ENCODE results near the gene PYCR2. TPM values are rescaled to one million over a fixed set of nuclear protein-coding genes. Genes with fewer than 3 reads are reported as not detected.

The PYCR2 gene
- total RNA-seq, 2 donors from 2014 or later, result 46.6 to 50.2 TPM

DNA sequence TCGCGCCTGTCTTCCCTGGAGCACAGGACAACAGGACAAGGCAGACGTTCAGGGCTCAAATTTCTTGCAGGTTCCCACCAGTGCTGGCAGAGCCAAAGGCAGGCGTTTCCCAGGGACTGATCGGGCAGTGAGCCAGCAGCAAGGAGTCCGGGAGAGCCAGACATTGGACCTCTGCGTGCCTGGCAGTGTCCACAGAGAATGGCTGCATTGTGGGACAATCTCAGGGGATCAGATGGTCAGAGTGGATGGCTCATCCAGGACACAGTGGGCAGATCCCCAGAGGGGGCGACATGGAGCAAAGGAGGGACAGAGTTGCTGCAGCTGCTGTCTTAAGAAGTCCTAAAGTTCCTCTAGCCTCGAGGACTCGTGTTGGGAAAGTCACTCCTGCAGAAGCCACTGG lies 46.5 kb downstream of the PYCR2 start:
- peak overlapping the region; percentile 35 to 51 for H3K27ac ChIP-seq
- DNase-seq (ENCODE audit: low spot score), result no peak
- TF ChIP-seq, protein P1, sequence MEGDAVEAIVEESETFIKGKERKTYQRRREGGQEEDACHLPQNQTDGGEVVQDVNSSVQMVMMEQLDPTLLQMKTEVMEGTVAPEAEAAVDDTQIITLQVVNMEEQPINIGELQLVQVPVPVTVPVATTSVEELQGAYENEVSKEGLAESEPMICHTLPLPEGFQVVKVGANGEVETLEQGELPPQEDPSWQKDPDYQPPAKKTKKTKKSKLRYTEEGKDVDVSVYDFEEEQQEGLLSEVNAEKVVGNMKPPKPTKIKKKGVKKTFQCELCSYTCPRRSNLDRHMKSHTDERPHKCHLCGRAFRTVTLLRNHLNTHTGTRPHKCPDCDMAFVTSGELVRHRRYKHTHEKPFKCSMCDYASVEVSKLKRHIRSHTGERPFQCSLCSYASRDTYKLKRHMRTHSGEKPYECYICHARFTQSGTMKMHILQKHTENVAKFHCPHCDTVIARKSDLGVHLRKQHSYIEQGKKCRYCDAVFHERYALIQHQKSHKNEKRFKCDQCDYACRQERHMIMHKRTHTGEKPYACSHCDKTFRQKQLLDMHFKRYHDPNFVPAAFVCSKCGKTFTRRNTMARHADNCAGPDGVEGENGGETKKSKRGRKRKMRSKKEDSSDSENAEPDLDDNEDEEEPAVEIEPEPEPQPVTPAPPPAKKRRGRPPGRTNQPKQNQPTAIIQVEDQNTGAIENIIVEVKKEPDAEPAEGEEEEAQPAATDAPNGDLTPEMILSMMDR (IDR thresholded peaks at IDR 0.05), result peak; percentile 48

DNA sequence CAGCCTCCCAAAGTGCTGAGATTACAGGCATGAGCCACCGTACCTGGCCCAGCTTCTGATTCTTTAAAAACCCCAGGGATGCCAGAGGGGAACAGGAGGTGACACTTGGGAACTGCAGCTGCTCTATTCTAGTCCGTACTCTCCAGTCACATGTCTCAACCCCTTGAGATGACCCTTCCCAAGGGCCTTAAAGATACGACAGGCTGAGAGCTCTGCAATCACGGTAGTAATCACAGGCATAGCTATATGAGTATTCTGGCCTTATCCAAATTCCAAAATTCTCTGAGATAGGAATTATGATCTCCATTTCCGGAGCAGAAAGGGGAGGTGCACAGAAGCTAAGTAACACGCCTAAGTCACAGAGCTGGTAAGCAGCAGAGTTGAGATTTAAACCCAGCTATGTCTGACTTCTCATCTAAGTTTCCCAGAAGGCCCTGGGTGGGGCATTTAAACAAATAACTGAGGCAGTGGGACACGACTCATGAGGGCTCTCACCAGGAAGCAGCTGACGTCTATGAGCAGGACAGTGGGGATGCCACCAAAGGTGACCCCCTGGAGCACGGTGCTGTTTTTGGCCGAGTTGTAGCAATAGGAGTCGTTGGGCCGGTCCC lies 47.0 kb downstream of the PYCR2 start:
- no peak for ATAC-seq (ENCODE audit: insufficient number of reproducible peaks, low FRiP score, low read depth)
- Histone ChIP-seq H3K4me1 (ENCODE audit: control insufficient read depth in 1 of 2, low read depth in 2 of 2) (peaks cover 36 to 49% of the 10 kb centered on the region in 2 donors), H3K36me3 (peaks cover 29% of the 10 kb centered on the region), H3K9me3 (no peaks in the 10 kb centered on the region), H3K27ac (peak overlapping the region; percentile 35 to 51), H3K27me3 (replicated peaks; ENCODE audit: insufficient read depth) (no peaks in the 10 kb centered on the region), H3K4me3 (no peak overlapping the region)
- no peak for DNase-seq (ENCODE audit: low spot score)
- TF ChIP-seq, protein P1 (IDR thresholded peaks at IDR 0.05), result no peak

More for the DNA sequence above, 46.5 kb downstream of the PYCR2 start:
- Histone ChIP-seq H3K27me3 (replicated peaks; ENCODE audit: insufficient read depth) (no peaks in the 10 kb centered on the region), H3K9me3 (no peaks in the 10 kb centered on the region), H3K4me3 (no peak overlapping the region), H3K4me1 (ENCODE audit: control insufficient read depth in 1 of 2, low read depth in 2 of 2) (peaks cover 36 to 49% of the 10 kb centered on the region in 2 donors), H3K36me3 (peaks cover 28% of the 10 kb centered on the region)
- peak; percentile 23 for ATAC-seq (ENCODE audit: insufficient number of reproducible peaks, low FRiP score, low read depth)

DNA sequence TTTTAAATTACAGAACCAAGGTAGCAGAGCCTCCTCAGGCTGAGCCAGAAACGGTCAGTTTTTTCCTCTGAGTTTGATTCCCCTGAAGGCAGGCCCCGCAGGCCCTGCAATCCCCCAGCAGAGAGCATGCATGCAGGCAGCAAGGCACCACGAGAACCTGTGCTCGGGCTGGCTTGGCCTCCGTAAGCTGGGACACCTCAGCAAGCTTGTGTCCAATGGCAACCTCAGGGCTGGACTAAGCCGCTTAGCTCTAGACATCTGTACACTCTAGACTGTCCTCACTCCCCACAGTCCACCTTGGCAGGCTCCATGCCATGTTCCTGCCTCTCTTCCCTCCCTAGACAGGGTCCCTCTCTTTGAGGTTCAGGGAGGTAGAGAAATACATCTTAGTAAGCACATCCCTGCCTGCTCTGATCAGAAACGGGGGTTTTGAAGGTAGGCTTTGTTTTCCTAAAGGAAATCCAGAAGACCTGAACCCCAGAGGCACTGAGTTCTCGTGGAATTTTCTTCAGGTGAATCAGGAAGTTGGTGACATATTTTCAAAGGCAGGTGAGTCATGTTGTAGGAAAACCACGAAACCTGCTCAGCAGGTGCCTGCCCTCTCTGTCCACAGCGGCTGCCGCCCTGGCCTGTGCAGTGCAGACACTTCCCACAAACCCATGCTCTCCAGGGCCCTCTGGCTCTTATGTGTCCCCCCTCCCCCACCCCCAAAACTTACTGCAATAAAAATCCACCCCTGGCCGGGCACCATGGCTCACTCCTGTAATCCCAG lies 48.8 kb downstream of the PYCR2 start:
- TF ChIP-seq, protein P1 (IDR thresholded peaks at IDR 0.05), result no peak
- no peak for ATAC-seq (ENCODE audit: insufficient number of reproducible peaks, low FRiP score, low read depth)
- Histone ChIP-seq H3K27ac (no peak overlapping the region), H3K27me3 (replicated peaks; ENCODE audit: insufficient read depth) (no peaks in the 10 kb centered on the region), H3K4me3 (no peak overlapping the region), H3K9me3 (no peaks in the 10 kb centered on the region), H3K4me1 (ENCODE audit: control insufficient read depth in 1 of 2, low read depth in 2 of 2) (peaks cover 26 to 36% of the 10 kb centered on the region in 2 donors), H3K36me3 (peaks cover 39% of the 10 kb centered on the region)
- no peak for DNase-seq (ENCODE audit: low spot score)

DNA sequence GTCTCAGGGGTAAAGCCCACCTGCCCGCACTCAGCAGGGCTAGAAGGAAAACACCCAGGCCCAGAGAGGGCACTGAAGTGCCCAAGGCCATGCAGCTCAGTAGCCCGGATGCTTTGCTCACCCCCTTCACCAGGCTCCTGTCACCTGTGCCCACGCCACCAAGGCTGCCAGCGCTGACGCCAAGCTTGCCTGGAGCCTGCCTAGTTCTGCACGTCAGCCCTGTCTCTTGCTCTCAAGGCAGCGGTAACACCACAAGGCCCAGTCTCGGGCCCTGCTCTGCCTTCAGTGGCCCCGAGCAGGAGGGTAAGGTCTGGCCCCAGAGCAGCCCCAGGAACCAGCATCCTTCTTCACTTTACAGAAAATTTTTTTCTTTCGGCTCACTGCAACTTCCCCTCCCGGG lies 49.6 kb downstream of the PYCR2 start:
- no peaks in the 10 kb centered on the region for H3K9me3 ChIP-seq
- no peak overlapping the region for H3K4me3 ChIP-seq
- ATAC-seq (ENCODE audit: insufficient number of reproducible peaks, low FRiP score, low read depth) (no peak), DNase-seq (ENCODE audit: low spot score) (no peak)
- H3K36me3 ChIP-seq, result peaks cover 42% of the 10 kb centered on the region
- no peaks in the 10 kb centered on the region for H3K27me3 ChIP-seq (replicated peaks; ENCODE audit: insufficient read depth)
- no peak overlapping the region for H3K27ac ChIP-seq
- TF ChIP-seq, protein P1 (IDR thresholded peaks at IDR 0.05), result no peak
- peaks cover 23 to 28% of the 10 kb centered on the region in 2 donors for H3K4me1 ChIP-seq (ENCODE audit: control insufficient read depth in 1 of 2, low read depth in 2 of 2)

DNA sequence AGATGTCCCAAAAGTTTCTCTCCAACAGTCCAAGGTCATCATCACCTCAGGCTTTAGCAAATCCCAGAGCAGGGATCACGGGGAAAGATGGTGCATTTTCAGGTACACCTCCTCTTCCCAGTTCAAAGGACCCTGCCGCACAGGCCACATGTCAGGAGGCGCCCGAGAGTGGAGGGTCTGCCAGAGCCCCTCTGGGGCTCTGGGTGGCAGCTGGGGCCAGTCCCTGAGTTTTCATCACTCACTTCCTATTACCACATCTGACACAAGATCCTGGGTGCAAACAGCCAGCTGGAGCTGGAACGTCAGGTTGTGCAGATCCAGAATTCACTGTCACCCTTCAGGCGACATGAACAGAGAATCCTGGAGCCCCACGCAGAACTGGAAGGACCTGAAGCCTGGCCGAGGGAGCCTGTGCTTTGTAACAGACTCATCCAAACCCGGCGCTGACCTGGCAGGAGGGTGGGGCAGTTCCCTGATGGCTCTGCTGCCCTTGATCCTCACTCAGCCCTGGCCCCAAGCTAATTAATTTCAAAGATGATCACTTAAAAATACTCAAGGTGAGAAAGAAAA lies 50.7 kb downstream of the PYCR2 start:
- Histone ChIP-seq H3K27me3 (replicated peaks; ENCODE audit: insufficient read depth) (no peaks in the 10 kb centered on the region), H3K27ac (no peak overlapping the region), H3K36me3 (peaks cover 46% of the 10 kb centered on the region), H3K4me1 (ENCODE audit: control insufficient read depth in 1 of 2, low read depth in 2 of 2) (peaks cover 12 to 17% of the 10 kb centered on the region in 2 donors), H3K9me3 (no peaks in the 10 kb centered on the region), H3K4me3 (no peak overlapping the region)
- DNase-seq (ENCODE audit: low spot score), result no peak
- TF ChIP-seq, protein P1 (IDR thresholded peaks at IDR 0.05), result no peak
- no peak for ATAC-seq (ENCODE audit: insufficient number of reproducible peaks, low FRiP score, low read depth)
